ENCODE measurements around the gene BRSK1.

BRSK1 gene

GRCh38 chr19:55278391-55279135, 5.2 kb upstream of the BRSK1 start:
- TF ChIP-seq, protein P1, sequence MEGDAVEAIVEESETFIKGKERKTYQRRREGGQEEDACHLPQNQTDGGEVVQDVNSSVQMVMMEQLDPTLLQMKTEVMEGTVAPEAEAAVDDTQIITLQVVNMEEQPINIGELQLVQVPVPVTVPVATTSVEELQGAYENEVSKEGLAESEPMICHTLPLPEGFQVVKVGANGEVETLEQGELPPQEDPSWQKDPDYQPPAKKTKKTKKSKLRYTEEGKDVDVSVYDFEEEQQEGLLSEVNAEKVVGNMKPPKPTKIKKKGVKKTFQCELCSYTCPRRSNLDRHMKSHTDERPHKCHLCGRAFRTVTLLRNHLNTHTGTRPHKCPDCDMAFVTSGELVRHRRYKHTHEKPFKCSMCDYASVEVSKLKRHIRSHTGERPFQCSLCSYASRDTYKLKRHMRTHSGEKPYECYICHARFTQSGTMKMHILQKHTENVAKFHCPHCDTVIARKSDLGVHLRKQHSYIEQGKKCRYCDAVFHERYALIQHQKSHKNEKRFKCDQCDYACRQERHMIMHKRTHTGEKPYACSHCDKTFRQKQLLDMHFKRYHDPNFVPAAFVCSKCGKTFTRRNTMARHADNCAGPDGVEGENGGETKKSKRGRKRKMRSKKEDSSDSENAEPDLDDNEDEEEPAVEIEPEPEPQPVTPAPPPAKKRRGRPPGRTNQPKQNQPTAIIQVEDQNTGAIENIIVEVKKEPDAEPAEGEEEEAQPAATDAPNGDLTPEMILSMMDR (IDR thresholded peaks at IDR 0.05; ENCODE audit: low read depth, low read length, missing control alignments): no peak
- in situ Hi-C loops (cut with HindIII; ENCODE audit: low sequenced_read_pairs): no loop called here
- H3K4me3 ChIP-seq (ENCODE audit: low read depth, low read length): peak overlapping the region; percentile 82

GRCh38 chr19:55279340-55279739, 4.5 kb upstream of the BRSK1 start:
- peak overlapping the region; percentile 82 for H3K4me3 ChIP-seq (ENCODE audit: low read depth, low read length)
- in situ Hi-C loops (cut with HindIII; ENCODE audit: low sequenced_read_pairs): no loop called here
- no peak for DNase-seq (ENCODE audit: low read depth)
- TF ChIP-seq, protein P1 (IDR thresholded peaks at IDR 0.05; ENCODE audit: low read depth, low read length, missing control alignments): no peak

More at GRCh38 chr19:55278391-55279135, 5.2 kb upstream of the BRSK1 start:
- no peak for DNase-seq (ENCODE audit: low read depth)

GRCh38 chr19:55279770-55280643, 3.8 kb upstream of the BRSK1 start, which contains the start of gene HSPBP1:
Gene HSPBP1, minus strand, starts transcription at chr19:55280110. Its CDS starts 502 bp downstream, at chr19:55279608.
- TF ChIP-seq, protein P1 (IDR thresholded peaks at IDR 0.05; ENCODE audit: low read depth, low read length, missing control alignments): no peak
- DNase-seq (ENCODE audit: low read depth): peak; percentile 88
- peak within 1 kb of the TSS; percentile 82 for H3K4me3 ChIP-seq (ENCODE audit: low read depth, low read length)
- in situ Hi-C loops (cut with HindIII; ENCODE audit: low sequenced_read_pairs): no loop called here

DNA sequence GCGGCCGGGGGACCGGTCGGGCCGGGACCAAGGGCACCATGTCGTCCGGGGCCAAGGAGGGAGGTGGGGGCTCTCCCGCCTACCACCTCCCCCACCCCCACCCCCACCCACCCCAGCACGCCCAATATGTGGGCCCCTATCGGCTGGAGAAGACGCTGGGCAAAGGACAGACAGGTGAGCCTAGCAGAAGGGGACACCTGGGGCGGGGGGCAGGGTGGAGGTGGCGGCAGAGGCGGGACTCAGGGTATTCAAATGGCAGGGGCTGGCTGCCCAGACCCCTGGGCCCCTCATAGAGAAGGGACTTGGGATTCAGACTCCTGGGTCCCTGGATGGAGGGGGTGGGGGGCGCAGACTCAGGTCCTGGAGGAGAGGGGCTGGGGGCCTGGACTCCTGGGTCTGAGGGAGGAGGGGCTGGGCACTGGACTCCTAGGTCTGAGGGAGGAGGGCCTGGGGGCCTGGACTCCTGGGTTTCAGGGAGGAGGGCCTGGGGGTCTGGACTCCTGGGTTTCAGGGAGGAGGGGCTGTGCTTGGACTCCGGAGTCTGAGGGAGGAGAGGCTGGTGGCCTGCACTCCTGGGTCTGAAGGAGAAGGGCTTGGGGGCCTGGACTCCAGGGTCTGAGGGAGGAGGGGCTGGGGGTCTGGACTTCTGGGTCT, 735 bp downstream of the BRSK1 start:
- no peak for DNase-seq (ENCODE audit: low read depth)
- TF ChIP-seq, protein P1 (IDR thresholded peaks at IDR 0.05; ENCODE audit: low read depth, low read length, missing control alignments): no peak
- in situ Hi-C loops (cut with HindIII; ENCODE audit: low sequenced_read_pairs): no loop called here
- H3K4me3 ChIP-seq (ENCODE audit: low read depth, low read length): peak overlapping the region; percentile 43

DNA sequence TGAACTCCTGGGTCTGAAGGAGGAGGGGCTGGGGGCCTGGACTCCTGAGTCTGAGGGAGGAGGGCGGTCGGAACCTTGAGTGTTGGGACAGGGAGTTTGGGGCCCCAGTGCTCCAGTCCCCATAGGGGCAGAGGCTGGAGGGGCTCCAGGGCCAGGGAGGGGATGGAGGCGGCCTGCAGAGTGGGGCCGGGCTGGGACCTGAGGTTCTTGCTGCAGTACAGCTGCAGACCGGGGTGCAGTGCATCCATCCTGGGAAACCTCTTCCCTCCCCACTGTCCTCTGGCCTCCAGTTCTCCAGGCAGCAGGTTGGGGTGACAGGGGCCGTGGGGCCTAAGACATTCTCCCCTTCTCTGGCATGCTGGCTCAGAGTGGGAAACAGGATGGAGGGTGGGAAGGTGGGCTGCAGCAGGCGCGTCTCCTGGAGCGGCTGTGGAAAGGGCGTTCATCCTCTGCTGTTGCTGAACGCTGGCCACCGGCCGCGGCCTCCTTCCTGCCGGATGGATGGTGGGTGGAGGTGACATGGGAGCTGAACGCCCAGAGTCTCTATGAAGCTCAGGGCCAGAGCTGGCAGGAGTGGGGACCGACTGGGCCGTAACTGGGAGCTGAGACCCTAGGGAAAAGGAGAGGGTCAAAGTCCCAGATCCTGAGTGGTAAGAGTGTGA, 1.6 kb downstream of the BRSK1 start:
- no peak for DNase-seq (ENCODE audit: low read depth)
- TF ChIP-seq, protein P1 (IDR thresholded peaks at IDR 0.05; ENCODE audit: low read depth, low read length, missing control alignments): no peak
- in situ Hi-C loops (cut with HindIII; ENCODE audit: low sequenced_read_pairs): no loop called here
- H3K4me3 ChIP-seq (ENCODE audit: low read depth, low read length): peak overlapping the region; percentile 43

Measured in astrocyte of the cerebellum (primary cell).